ENCODE measurements around the gene SIK3.

- TF ChIP-seq POLR2A (IDR thresholded peaks at IDR 0.05) = no peak
- TF ChIP-seq, protein P1, sequence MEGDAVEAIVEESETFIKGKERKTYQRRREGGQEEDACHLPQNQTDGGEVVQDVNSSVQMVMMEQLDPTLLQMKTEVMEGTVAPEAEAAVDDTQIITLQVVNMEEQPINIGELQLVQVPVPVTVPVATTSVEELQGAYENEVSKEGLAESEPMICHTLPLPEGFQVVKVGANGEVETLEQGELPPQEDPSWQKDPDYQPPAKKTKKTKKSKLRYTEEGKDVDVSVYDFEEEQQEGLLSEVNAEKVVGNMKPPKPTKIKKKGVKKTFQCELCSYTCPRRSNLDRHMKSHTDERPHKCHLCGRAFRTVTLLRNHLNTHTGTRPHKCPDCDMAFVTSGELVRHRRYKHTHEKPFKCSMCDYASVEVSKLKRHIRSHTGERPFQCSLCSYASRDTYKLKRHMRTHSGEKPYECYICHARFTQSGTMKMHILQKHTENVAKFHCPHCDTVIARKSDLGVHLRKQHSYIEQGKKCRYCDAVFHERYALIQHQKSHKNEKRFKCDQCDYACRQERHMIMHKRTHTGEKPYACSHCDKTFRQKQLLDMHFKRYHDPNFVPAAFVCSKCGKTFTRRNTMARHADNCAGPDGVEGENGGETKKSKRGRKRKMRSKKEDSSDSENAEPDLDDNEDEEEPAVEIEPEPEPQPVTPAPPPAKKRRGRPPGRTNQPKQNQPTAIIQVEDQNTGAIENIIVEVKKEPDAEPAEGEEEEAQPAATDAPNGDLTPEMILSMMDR (IDR thresholded peaks at IDR 0.05) = no peak
Measured at GRCh38 chr11:117066959-117067358, 31.3 kb downstream of the SIK3 start.

Measured in heart left ventricle (tissue), 13 donors.